ENCODE measurements around the gene ZNF460. TPM values are rescaled to one million over a fixed set of nuclear protein-coding genes. Genes with fewer than 3 reads are reported as not detected.
A peak's percentile ranks its signal among the peaks of the same experiment; 100 is the strongest.

ZNF460 gene
- total and polyA plus RNA-seq, 2 of the 8 experiments (the other 6 are each of a cell fraction or from before 2014, with no cell fraction given), result 9.3 to 57.9 TPM

- no peak overlapping the region for H2BK120ac ChIP-seq (replicated peaks; ENCODE audit: low read depth, low read length)
- H3K4me3 ChIP-seq (ENCODE audit: extremely low read depth in 1 of 4, insufficient read depth in 2 of 4, low read depth in 3 of 4, low read length in 4 of 4), result peak overlapping the region; percentile 95 to 98 (median 96)
- no peak overlapping the region for H4K5ac ChIP-seq (ENCODE audit: insufficient read length, low read depth, low read length)
- no peak overlapping the region for H2BK12ac ChIP-seq (ENCODE audit: low read depth, low read length)
- peaks cover 8% of the 10 kb centered on the region for H3K23me2 ChIP-seq (ENCODE audit: low read depth, low read length)
- no peak overlapping the region for H3K23ac ChIP-seq (ENCODE audit: insufficient read length)
- peak overlapping the region; percentile 73; the same call in 1 of the 2 replicates for H3K27ac ChIP-seq (ENCODE audit: low read depth, low read length)
- DNase-seq (ENCODE audit: low read depth in 1 of 2, low spot score in 2 of 2) (no peak), FAIRE-seq (no peak)
- no peak overlapping the region for H2BK15ac ChIP-seq (ENCODE audit: low read length)
- peaks cover 0 to 4% (median 2%) of the 10 kb centered on the region in 4 experiments; a peak in 2 of 7 replicates for H3K4me1 ChIP-seq (replicated peaks in 1 of 4; ENCODE audit: control insufficient read depth in 3 of 4, insufficient read depth in 4 of 4, low read length in 3 of 4)
- no peaks in the 10 kb centered on the region for H4K20me1 ChIP-seq (replicated peaks in 1 of 2; ENCODE audit: control insufficient read depth in 1 of 2, insufficient read depth in 2 of 2, low read length in 2 of 2)
- H3K56ac ChIP-seq (replicated peaks; ENCODE audit: insufficient read length, low read depth, low read length), result no peak overlapping the region
- H3K36me3 ChIP-seq (ENCODE audit: control insufficient read depth in 2 of 4, insufficient read depth in 4 of 4, low read length in 3 of 4), result peaks cover 4 to 16% (median 12%) of the 10 kb centered on the region in 4 experiments; a peak in 7 of 8 replicates
- peak overlapping the region; percentile 87 to 89 for H3K4me2 ChIP-seq (ENCODE audit: insufficient read depth in 1 of 2, low read depth in 2 of 2, low read length in 2 of 2)
- no peak overlapping the region for H2BK5ac ChIP-seq (ENCODE audit: low read depth, low read length)
- ChIA-PET POLR2A (ENCODE audit: partially characterized antibody) (interaction anchor here (0.7 to 2.2 kb wide), 5 partner anchors 11 to 610 kb away, joined by 3 to 11 read pairs (median 6); partner anchors contain the start of gene AURKC), CTCF (ENCODE audit: partially characterized antibody) (interaction anchor here (0.7 kb wide), 1 partner anchor 989 kb away, joined by 4 read pairs; no protein-coding TSS in a partner anchor)
- H2AK5ac ChIP-seq (ENCODE audit: low read depth, low read length), result no peak overlapping the region
- 45% methylated on average over 7 of the region's 7 CpGs; no CpG with 5 or more reads in 1 of the 2 experiments for WGBS, 2 experiments (ENCODE audit: extremely low coverage in 1 of 2, insufficient coverage in 1 of 2, insufficient read length in 1 of 2, insufficient replicate concordance in 2 of 2, low coverage in 1 of 2, low lambda C conversion rate in 2 of 2, missing lambda C conversion rate in 1 of 2)
- H3K18ac ChIP-seq (ENCODE audit: extremely low read depth, low read length), result no peak overlapping the region
- H2AFZ ChIP-seq (ENCODE audit: low read length), result peak overlapping the region; percentile 82; the same call in 1 of the 2 replicates
- peak overlapping the region; percentile 84 to 91 (median 87) for H3K9ac ChIP-seq (replicated peaks in 1 of 4; ENCODE audit: extremely low read depth in 1 of 4, low read depth in 3 of 4, low read length in 3 of 4)
- no peak overlapping the region for H4K8ac ChIP-seq (ENCODE audit: extremely low read depth, insufficient read depth, low read length)
- H3K27me3 ChIP-seq (replicated peaks in 1 of 4; ENCODE audit: control insufficient read depth in 3 of 4, extremely low read depth in 1 of 4, insufficient read depth in 3 of 4, low read length in 3 of 4), result no peaks in the 10 kb centered on the region
- no peak overlapping the region for H3K14ac ChIP-seq (ENCODE audit: insufficient read length)
- no peak overlapping the region for H2BK20ac ChIP-seq (ENCODE audit: low read length)
- peak overlapping the region; percentile 95 for H3K4ac ChIP-seq (replicated peaks; ENCODE audit: insufficient read length, low read depth, low read length)
- peaks cover 4 to 30% of the 10 kb centered on the region in 2 experiments for H3K79me2 ChIP-seq (ENCODE audit: control insufficient read depth in 1 of 2, insufficient read depth in 2 of 2, low read length in 2 of 2)
- peaks cover 10% of the 10 kb centered on the region; the same call in 1 of the 2 replicates for H3K79me1 ChIP-seq (ENCODE audit: low read depth, low read length)
- H3K9me3 ChIP-seq (ENCODE audit: insufficient read depth in 2 of 2, low read depth in 1 of 2, low read length in 1 of 2), result no peaks in the 10 kb centered on the region
- H4K91ac ChIP-seq (replicated peaks; ENCODE audit: insufficient read length, low read length), result no peak overlapping the region
- TF ChIP-seq POLR2A (IDR thresholded peaks at IDR 0.05; ENCODE audit: control extremely low read depth in 1 of 2, low read depth in 2 of 2, low read length in 2 of 2), result no peak
- TF ChIP-seq YY1 (IDR thresholded peaks at IDR 0.05; ENCODE audit: low read depth, low read length), result no peak
- TF ChIP-seq EZH2 (IDR thresholded peaks at IDR 0.05; ENCODE audit: low read depth, low read length, severe bottlenecking), result no peak
- TF ChIP-seq PHF8 (conservative IDR thresholded peaks at IDR 0.05; ENCODE audit: low read depth, low read length), result no peak
- TF ChIP-seq CBX5 (IDR thresholded peaks at IDR 0.05; ENCODE audit: low read depth, low read length), result no peak
- TF ChIP-seq CTCF (IDR thresholded peaks at IDR 0.05; ENCODE audit: control extremely low read depth in 1 of 3, insufficient read depth in 1 of 3, low read depth in 1 of 3, low read length in 3 of 3), result no peak
- no peak for TF ChIP-seq ATF2 (IDR thresholded peaks at IDR 0.05; ENCODE audit: low read length)
- no peak for TF ChIP-seq EP300 (IDR thresholded peaks at IDR 0.05; ENCODE audit: borderline replicate concordance in 1 of 2, low read depth in 2 of 2, low read length in 2 of 2)
- no peak for TF ChIP-seq CEBPB (IDR thresholded peaks at IDR 0.05; ENCODE audit: low read depth, low read length)
Measured at GRCh38 chr19:57241176-57241575, 39.1 kb upstream of the ZNF460 start.
